Epithelial cell of proximal tubule (primary cell): ENCODE results near the gene PLP2. TPM values are rescaled to one million over a fixed set of nuclear protein-coding genes. Genes with fewer than 3 reads are reported as not detected.
"Not testable (repeated sequence)": the region's sequence is repeated elsewhere in the genome, so short reads cannot be mapped to it uniquely, and the experiment has no call there.

Experiments
- DNase-seq: peaks from one replicate; pipeline ENCODE4 v3.0.0-alpha.2; 2011; ENCODE audit warnings: low read depth
- H3K4me3 ChIP-seq: 2 replicates; pipeline ENCODE4 v1.5.1; 2011; ENCODE audit warnings: low read depth, mild to moderate bottlenecking, low read length
- CTCF ChIP-seq: conservative IDR thresholded peaks from 2 replicates; pipeline ENCODE4 v1.5.1; 2012; ENCODE audit warnings: low read depth, mild to moderate bottlenecking, low read length
- total RNA-seq: library from RNA; depleted of rRNA; stranded (reverse); fragments of >200 nt; gene quantifications from 2 replicates; pipeline ENCODE4 v1.2.3, GENCODE V29; 2015

Gene PLP2
- total RNA-seq, 1 donor from 2014 or later, result 115 TPM

- H3K4me3 ChIP-seq, DNase-seq: not testable (repeated sequence)
- TF ChIP-seq CTCF, result peak; percentile 31
Observed at GRCh38 chrX:49142264-49142663, 29.4 kb upstream of the PLP2 start.

- H3K4me3 ChIP-seq, DNase-seq: not testable (repeated sequence)
Observed at GRCh38 chrX:49143154-49143553, 28.5 kb upstream of the PLP2 start.

GRCh38 chrX:49147282-49147681, 24.4 kb upstream of the PLP2 start:
- no peak for TF ChIP-seq CTCF
- H3K4me3 ChIP-seq, result no peak overlapping the region

GRCh38 chrX:49147936-49148335, 23.8 kb upstream of the PLP2 start:
- no peak for DNase-seq
- no peak overlapping the region for H3K4me3 ChIP-seq
- TF ChIP-seq CTCF, result no peak

More at GRCh38 chrX:49147282-49147681, 24.4 kb upstream of the PLP2 start:
- no peak for DNase-seq

GRCh38 chrX:49148390-49149100, 23.2 kb upstream of the PLP2 start:
- not testable (repeated sequence) for H3K4me3 ChIP-seq, DNase-seq

GRCh38 chrX:49149291-49149690, 22.4 kb upstream of the PLP2 start:
- DNase-seq, H3K4me3 ChIP-seq: not testable (repeated sequence)

- no peak overlapping the region for H3K4me3 ChIP-seq
- no peak for DNase-seq
- TF ChIP-seq CTCF, result no peak
Observed at GRCh38 chrX:49153467-49153866, 18.2 kb upstream of the PLP2 start.

- peak; percentile 19 for DNase-seq
- H3K4me3 ChIP-seq, result peak overlapping the region; percentile 58
- TF ChIP-seq CTCF, result no peak
Observed at GRCh38 chrX:49155243-49155899, 16.3 kb upstream of the PLP2 start.
